IPS-18a (cell line): ENCODE measurements around the gene SAMD4B.

Experiments
- H3K27ac ChIP-seq: one replicate; pipeline ENCODE4 v1.5.1; 2013; ENCODE audit warnings: low read length
- H3K27me3 ChIP-seq: one replicate; pipeline ENCODE4 v1.6.1; 2013; ENCODE audit warnings: mild to moderate bottlenecking, low read length; ENCODE audit not compliant: control insufficient read depth, insufficient read depth
- H3K36me3 ChIP-seq: one replicate; pipeline ENCODE4 v1.6.1; 2013; ENCODE audit warnings: low read depth, low read length; ENCODE audit not compliant: control insufficient read depth
- H3K4me1 ChIP-seq: one replicate; pipeline ENCODE4 v1.6.1; 2013; ENCODE audit warnings: low read depth, low read length; ENCODE audit not compliant: control insufficient read depth
- H3K4me3 ChIP-seq: one replicate; pipeline ENCODE4 v1.5.1; 2013; ENCODE audit warnings: low read length
- H3K9ac ChIP-seq: one replicate; pipeline ENCODE4 v1.6.1; 2013; ENCODE audit warnings: mild to moderate bottlenecking, low read length, moderate library complexity
- H3K9me3 ChIP-seq: one replicate; pipeline ENCODE4 v1.6.1; 2013; ENCODE audit warnings: low read depth, low read length; ENCODE audit not compliant: control insufficient read depth

SAMD4B gene

DNA sequence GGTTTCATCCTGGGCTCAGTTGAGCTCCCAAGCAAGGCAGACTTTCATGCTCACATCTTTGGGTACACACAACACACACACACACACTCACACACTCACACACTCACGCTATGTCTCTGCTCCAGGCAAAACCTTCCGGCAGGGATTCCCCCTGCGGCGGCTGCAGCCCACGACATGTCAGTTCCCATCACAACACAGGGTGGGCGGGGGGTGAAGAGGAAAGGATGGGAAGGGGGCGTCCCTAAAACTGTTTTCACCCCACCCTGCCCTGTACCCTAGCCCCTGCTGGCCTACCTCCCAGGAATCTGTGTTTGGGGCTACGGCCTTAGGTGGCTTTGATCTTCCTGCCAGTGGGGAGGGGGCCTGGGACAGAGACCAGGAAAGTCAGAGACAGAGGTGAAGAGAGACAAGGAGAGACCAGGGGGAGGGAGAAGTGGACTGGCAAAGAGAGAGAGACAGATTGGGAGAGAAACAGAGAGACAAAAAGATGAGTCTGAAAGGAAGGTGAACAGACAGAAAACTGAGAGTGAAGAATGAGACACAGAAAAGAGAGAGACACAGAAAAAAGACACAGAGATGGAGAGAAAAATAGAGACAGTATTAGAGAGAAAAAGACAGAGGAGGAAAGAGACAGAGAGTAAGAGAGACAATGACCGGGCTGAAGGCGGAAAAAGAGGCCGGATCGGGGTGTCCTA is 25.4 kb upstream of the SAMD4B start:
- no peaks in the 10 kb centered on the region for H3K36me3 ChIP-seq
- H3K27ac ChIP-seq, result no peak overlapping the region
- no peak overlapping the region for H3K9ac ChIP-seq
- no peak overlapping the region for H3K4me3 ChIP-seq
- H3K9me3 ChIP-seq, result no peaks in the 10 kb centered on the region
- H3K27me3 ChIP-seq, result peaks cover 16% of the 10 kb centered on the region
- H3K4me1 ChIP-seq, result peaks cover 3% of the 10 kb centered on the region

DNA sequence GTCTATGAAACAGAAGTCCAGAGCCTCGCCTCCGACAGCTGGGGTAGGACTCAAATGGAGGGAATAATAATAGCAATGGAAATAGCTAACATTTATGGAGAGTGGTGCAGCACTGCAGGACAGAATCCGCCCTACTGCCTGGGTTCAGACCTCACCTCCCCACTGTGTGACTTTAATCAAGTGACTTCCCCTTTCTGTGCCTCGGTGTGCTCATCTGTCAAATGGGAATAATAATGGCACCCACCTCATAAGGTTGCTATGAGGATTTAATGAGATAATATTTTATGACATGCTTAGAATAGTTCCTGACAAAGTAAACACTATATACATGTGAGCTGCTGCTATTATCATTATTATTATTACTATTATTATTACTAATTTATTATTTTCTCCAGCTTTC is 24.7 kb upstream of the SAMD4B start:
- no peak overlapping the region for H3K9ac ChIP-seq
- H3K27ac ChIP-seq, result no peak overlapping the region
- H3K4me3 ChIP-seq, result no peak overlapping the region
- no peaks in the 10 kb centered on the region for H3K9me3 ChIP-seq
- H3K27me3 ChIP-seq, result peaks cover 16% of the 10 kb centered on the region
- peaks cover 3% of the 10 kb centered on the region for H3K4me1 ChIP-seq
- no peaks in the 10 kb centered on the region for H3K36me3 ChIP-seq

DNA sequence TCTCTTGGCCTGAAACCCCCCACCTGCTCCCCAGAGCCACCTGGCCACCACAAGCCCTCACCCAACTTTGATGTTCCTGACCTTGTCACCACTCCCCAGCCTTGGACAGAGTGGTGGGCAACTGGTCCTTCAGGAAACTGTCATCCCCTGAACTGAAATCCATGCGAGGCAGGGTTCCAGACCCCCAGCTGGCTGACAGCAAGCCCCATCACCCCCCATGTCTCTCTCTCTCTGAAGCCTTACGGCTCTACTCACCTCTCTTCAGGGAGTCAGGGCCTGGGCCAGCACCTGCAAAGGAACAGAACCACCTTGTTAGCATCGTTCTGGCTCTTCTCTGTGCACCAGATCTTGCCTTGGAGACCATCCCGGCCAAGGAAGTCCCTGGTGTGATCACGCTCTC is 24.1 kb upstream of the SAMD4B start:
- no peaks in the 10 kb centered on the region for H3K36me3 ChIP-seq
- H3K4me3 ChIP-seq, result no peak overlapping the region
- H3K27ac ChIP-seq, result no peak overlapping the region
- H3K9me3 ChIP-seq, result no peaks in the 10 kb centered on the region
- H3K9ac ChIP-seq, result no peak overlapping the region
- H3K4me1 ChIP-seq, result peaks cover 3% of the 10 kb centered on the region
- peaks cover 16% of the 10 kb centered on the region for H3K27me3 ChIP-seq

DNA sequence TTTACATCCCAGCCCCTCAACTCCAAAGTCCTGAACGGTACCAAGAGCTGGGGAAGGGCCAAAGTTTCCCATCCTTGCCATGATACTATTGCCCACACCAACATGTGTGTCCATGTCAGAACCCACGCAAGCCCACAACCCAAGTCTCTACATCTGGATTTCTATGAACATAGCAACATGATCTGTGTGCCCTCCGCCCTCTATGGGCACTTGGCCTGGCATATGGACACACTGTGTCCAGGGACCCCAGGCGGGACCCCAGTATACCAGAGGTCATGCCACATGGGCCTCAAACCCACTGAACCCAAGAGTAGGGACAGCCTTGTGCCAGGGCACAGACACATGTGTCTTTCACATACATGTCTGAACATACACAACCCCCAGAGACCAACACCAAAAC is 23.5 kb upstream of the SAMD4B start:
- no peak overlapping the region for H3K4me3 ChIP-seq

DNA sequence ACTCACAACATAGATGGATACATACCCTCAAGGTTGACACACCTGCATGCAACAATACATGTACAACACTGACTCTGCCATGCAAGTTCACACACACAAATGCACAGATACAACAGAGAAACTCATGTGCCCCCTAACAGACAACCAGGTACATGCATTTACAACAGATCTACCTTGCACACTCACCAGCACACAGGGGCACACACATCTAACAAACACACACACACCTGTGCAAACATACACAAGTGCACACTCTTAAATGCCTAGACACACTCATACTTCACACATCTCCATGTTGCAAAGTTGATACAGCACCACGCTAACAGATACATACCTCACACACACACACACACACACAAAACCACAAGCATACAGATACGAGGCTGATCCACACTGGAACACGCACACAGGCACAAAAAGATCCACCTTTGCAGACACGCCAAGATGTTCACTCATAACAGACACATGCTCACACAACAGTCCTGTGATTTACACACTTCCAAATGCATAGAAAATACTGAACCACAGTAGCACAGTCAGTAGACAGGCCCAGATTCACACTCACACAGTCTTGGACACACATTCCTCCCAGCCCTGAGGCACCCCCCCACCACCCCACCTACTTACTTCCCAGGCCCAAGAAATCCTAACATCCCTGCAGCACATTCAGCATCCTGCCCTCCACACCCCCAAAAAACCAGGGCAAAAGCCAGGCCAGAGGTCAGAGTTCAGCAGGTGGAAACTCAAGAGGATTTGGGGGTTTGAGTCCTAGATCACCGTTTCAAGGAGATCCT is 22.9 kb upstream of the SAMD4B start:
- Histone ChIP-seq H3K4me1 (peaks cover 3% of the 10 kb centered on the region), H3K4me3 (peak overlapping the region; percentile 75), H3K9ac (no peak overlapping the region), H3K9me3 (no peaks in the 10 kb centered on the region), H3K27ac (no peak overlapping the region), H3K27me3 (peaks cover 16% of the 10 kb centered on the region), H3K36me3 (no peaks in the 10 kb centered on the region)

More for the DNA sequence above, 23.5 kb upstream of the SAMD4B start:
- H3K9ac ChIP-seq, result no peak overlapping the region
- no peak overlapping the region for H3K27ac ChIP-seq
- H3K27me3 ChIP-seq, result peaks cover 16% of the 10 kb centered on the region
- peaks cover 3% of the 10 kb centered on the region for H3K4me1 ChIP-seq
- H3K9me3 ChIP-seq, result no peaks in the 10 kb centered on the region
- no peaks in the 10 kb centered on the region for H3K36me3 ChIP-seq

DNA sequence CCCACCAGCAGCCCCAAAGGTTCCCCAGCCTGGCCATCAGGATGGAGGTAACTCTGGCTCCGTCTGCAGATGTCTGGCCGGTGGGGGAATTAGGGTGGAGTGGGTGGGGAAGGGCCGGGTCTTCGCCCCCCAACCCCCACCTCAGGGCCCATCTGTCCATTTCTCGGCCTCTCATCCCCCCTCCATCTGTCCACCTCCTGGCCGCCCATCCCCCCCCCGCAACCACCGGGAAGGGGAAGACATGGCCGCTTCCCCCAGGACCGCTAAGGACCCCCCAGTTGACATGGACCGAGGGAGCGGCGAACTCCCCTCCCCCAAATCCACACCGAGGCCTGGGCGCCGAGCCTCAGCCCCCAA is 22.4 kb upstream of the SAMD4B start:
- H3K9me3 ChIP-seq, result no peaks in the 10 kb centered on the region
- peak overlapping the region; percentile 75 for H3K4me3 ChIP-seq
- H3K9ac ChIP-seq, result peak overlapping the region; percentile 28
- peaks cover 16% of the 10 kb centered on the region for H3K27me3 ChIP-seq
- H3K4me1 ChIP-seq, result peaks cover 3% of the 10 kb centered on the region
- H3K36me3 ChIP-seq, result no peaks in the 10 kb centered on the region
- no peak overlapping the region for H3K27ac ChIP-seq

DNA sequence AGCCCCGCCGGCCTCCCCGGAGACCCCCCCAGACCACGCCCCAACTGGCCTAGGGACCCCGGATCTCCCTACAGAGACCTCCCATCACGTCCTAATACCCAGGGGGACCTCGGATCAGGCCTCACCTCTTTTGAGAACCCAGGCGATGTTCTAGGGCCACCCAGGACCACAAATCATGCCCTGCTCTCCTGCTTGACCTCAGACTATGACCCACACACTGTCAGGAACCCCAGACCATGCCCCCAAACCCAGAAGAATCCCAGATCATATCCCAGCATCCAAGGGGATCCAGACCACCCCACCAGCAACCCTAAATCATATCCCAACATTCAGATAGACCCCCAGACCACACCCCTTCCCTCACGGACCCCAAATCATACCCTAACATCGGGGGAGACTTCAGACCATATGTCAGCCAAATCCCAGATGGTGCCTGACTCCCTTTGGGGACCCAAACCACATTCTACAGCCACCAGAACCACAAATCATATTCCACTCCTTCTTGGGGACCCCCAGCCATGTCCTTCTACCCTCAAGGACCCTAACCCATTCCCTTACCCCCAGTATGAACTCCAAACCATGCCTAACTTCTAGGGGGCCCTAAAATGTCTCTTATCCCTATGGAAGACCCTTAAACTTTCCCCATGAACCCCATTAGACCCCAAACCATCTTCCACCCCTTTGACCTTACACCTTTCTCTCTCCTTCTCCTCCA is 20.9 kb upstream of the SAMD4B start:
- Histone ChIP-seq H3K27me3 (peaks cover 16% of the 10 kb centered on the region), H3K9ac (no peak overlapping the region), H3K36me3 (no peaks in the 10 kb centered on the region), H3K4me3 (no peak overlapping the region), H3K4me1 (peaks cover 3% of the 10 kb centered on the region), H3K9me3 (no peaks in the 10 kb centered on the region), H3K27ac (no peak overlapping the region)

DNA sequence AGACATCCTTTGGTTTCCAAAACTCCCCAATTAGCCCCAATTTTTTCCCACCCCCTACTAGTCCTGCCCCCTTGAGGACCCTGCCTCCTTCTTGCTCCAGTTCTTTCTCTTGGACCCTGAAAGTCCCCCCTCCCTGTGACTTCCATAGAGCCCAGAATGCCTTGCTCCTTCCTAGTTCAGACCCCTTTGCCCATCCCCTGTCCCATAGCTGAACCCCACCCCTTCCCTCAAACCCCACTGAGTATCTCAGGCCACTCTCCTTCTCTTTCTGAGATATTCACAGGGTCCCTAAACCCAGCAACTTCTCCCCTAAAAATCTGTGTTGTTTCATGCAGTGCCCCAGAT is 20.4 kb upstream of the SAMD4B start:
- no peak overlapping the region for H3K9ac ChIP-seq
- H3K36me3 ChIP-seq, result no peaks in the 10 kb centered on the region
- no peaks in the 10 kb centered on the region for H3K9me3 ChIP-seq
- peaks cover 16% of the 10 kb centered on the region for H3K27me3 ChIP-seq
- H3K4me3 ChIP-seq, result no peak overlapping the region
- no peak overlapping the region for H3K27ac ChIP-seq
- peaks cover 3% of the 10 kb centered on the region for H3K4me1 ChIP-seq

DNA sequence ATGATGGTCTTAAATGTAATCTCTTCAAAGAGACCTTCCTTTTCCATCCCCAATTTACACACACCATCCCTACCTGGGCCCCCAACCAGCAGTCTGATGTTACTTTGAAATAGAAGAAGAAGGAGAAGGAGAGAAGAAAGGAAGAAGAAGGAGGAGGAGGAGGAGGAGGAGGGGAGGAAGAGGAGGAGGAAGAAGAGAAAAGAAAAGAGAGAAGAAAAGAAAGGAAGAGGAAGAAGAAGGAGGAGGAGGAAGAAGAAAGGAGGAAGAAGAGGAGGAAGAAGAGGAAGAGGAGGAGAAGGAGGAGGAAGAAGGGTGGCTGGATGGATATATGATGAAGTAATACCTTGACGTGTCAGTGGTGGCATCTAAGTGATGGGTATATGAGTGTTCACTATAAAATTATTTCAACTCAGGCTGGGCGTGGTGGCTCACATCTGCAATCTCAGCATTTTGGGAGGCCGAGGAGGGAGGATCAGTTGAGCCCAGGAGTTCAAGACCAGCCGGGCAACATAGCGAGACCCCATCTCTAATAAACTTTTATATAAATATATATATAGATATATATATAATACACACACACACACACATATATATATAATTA is 17.9 kb upstream of the SAMD4B start:
- H3K36me3 ChIP-seq, result no peaks in the 10 kb centered on the region
- no peak overlapping the region for H3K4me3 ChIP-seq
- peaks cover 19% of the 10 kb centered on the region for H3K27me3 ChIP-seq
- H3K9me3 ChIP-seq, result no peaks in the 10 kb centered on the region
- no peak overlapping the region for H3K9ac ChIP-seq
- no peak overlapping the region for H3K27ac ChIP-seq
- H3K4me1 ChIP-seq, result peaks cover 13% of the 10 kb centered on the region

DNA sequence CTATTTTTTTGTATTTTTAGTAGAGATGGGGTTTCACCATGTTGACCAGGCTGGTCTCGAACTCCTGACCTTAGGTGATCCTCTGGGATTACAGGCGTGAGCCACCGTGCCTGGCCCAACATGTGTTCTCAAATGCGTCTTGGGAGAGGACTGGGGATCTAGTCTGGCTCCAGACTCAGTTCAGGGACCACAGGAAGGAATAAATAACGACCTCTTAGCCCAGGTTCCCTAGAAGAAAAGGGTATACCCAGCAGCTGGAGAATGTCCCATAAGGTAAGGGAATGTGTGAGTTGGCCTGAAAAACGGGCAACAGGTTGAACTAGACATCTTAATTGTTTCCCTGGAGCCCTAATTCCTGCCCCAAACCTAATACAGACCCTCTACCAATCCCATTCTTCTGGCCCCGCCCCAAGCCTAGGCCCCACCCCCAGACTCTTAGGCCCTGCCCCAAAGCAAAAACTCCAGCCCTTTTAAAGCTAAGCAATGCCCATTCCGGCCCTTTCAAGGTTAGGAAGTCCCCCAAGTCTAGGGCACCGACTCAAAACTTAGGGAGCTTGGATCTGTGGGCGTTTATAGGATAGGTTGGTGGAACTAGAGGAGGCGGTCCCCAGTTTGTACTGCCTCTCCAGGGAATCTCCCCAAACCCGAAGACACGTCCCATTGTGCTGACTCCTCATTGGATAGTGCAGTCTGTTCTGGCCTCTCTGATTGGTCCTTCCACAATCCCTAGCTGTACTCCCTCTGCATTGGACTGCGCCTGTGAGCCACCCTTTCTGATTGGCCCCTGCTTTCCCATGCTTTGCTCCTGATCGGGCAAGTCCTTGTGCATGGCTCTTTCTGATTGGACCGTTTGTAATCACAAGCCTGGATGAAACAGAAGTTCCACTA is 16.2 kb upstream of the SAMD4B start:
- H3K27ac ChIP-seq, result no peak overlapping the region
- no peaks in the 10 kb centered on the region for H3K36me3 ChIP-seq
- H3K4me1 ChIP-seq, result peaks cover 10% of the 10 kb centered on the region
- no peak overlapping the region for H3K9ac ChIP-seq
- H3K9me3 ChIP-seq, result no peaks in the 10 kb centered on the region
- no peak overlapping the region for H3K4me3 ChIP-seq
- H3K27me3 ChIP-seq, result peaks cover 9% of the 10 kb centered on the region
